H54 (cell line): ENCODE data around the gene INTS14.
"Not testable (repeated sequence)": the region's sequence is repeated elsewhere in the genome, so short reads cannot be mapped to it uniquely, and the experiment has no call there.

Experiments
- DNase-seq: peaks from one replicate; pipeline ENCODE4 v3.0.0; 2011; ENCODE audit warnings: low spot score, mixed read lengths; ENCODE audit not compliant: insufficient read length
- FAIRE-seq: peaks from 3 replicates; lab custom pipeline; 2011; peaks lifted over from hg19 to GRCh38; lab: Jason Lieb, UNC
- POLR2A ChIP-seq: IDR thresholded peaks from 2 replicates; pipeline ENCODE4 v1.6.1; 2011; ENCODE audit warnings: low read depth, mild to moderate bottlenecking, low read length

INTS14 gene

GRCh38 chr15:65550681-65551098, 60.2 kb downstream of the INTS14 start:
- TF ChIP-seq POLR2A, result no peak
- no peak for DNase-seq
- no peak for FAIRE-seq

GRCh38 chr15:65549288-65549687, 61.6 kb downstream of the INTS14 start:
- DNase-seq, FAIRE-seq: not testable (repeated sequence)

- no peak for FAIRE-seq
- no peak for TF ChIP-seq POLR2A
- no peak for DNase-seq
Measured at GRCh38 chr15:65547841-65548240, 63.1 kb downstream of the INTS14 start.

GRCh38 chr15:65541231-65541820, 69.6 kb downstream of the INTS14 start:
- no peak for TF ChIP-seq POLR2A
- no peak for DNase-seq

GRCh38 chr15:65540314-65540713, 70.6 kb downstream of the INTS14 start:
- TF ChIP-seq POLR2A, result no peak
- no peak for FAIRE-seq
- DNase-seq, result no peak

More at GRCh38 chr15:65541231-65541820, 69.6 kb downstream of the INTS14 start:
- FAIRE-seq, result no peak

- FAIRE-seq (no peak), DNase-seq (no peak)
- no peak for TF ChIP-seq POLR2A
Measured at GRCh38 chr15:65535192-65535591, 75.7 kb downstream of the INTS14 start.

- DNase-seq (no peak), FAIRE-seq (no peak)
- TF ChIP-seq POLR2A, result no peak
Measured at GRCh38 chr15:65533057-65533756, 77.7 kb downstream of the INTS14 start.

- FAIRE-seq (no peak), DNase-seq (no peak)
- no peak for TF ChIP-seq POLR2A
Measured at GRCh38 chr15:65532738-65533051, 78.2 kb downstream of the INTS14 start.

GRCh38 chr15:65530318-65531111, 80.4 kb downstream of the INTS14 start, which contains the start of gene HACD3:
Gene HACD3 (plus strand): TSS chr15:65530463. CDS start chr15:65530632, 169 bp downstream.
- TF ChIP-seq POLR2A, result peak; percentile 82
- no peak for FAIRE-seq
- peak; percentile 80 for DNase-seq

GRCh38 chr15:65529762-65530317, 81.1 kb downstream of the INTS14 start:
- DNase-seq (no peak), FAIRE-seq (no peak)

More at GRCh38 chr15:65529762-65530317, 81.1 kb downstream of the INTS14 start:
- TF ChIP-seq POLR2A, result no peak
